ENCODE measurements around the gene MYH11.
"Not testable (repeated sequence)": the region's sequence is repeated elsewhere in the genome, so short reads cannot be mapped to it uniquely, and the experiment has no call there.

MYH11 gene

DNA sequence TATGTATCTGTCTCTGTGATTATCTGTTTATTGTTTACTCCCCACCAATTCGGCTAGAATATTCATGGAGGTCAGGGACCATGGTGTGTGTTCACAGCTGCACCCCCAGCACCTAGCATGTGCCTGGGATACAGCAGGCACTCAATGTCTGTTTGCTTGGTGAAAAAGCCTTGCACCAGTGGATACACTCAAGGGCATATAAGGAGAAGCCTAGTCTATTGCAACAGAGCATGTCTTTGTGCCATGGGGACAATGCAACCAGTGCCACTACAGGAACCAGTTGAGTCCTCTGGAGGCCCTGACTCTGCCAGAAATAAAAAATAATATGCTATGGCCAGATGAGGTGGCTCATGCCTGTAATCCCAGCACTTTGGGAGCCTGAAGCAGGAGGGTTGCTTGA, 113.2 kb downstream of the MYH11 start:
- no peak for DNase-seq (ENCODE audit: insufficient read length, low spot score)
- FAIRE-seq, result no peak
- no peak for TF ChIP-seq TAF1 (IDR thresholded peaks at IDR 0.05; ENCODE audit: low read depth, low read length)
- TF ChIP-seq SPI1 (IDR thresholded peaks at IDR 0.05; ENCODE audit: low read depth, low read length), result no peak
- no peak for TF ChIP-seq POLR2A (IDR thresholded peaks at IDR 0.05; ENCODE audit: low read depth, low read length)
- no peak for TF ChIP-seq POU2F2 (IDR thresholded peaks at IDR 0.05; ENCODE audit: low read depth, low read length)
- TF ChIP-seq POLR2AphosphoS5 (IDR thresholded peaks at IDR 0.05; ENCODE audit: low read depth, low read length), result no peak
- TF ChIP-seq PAX5 (IDR thresholded peaks at IDR 0.05; ENCODE audit: insufficient read depth, low read length, severe bottlenecking), result no peak

DNA sequence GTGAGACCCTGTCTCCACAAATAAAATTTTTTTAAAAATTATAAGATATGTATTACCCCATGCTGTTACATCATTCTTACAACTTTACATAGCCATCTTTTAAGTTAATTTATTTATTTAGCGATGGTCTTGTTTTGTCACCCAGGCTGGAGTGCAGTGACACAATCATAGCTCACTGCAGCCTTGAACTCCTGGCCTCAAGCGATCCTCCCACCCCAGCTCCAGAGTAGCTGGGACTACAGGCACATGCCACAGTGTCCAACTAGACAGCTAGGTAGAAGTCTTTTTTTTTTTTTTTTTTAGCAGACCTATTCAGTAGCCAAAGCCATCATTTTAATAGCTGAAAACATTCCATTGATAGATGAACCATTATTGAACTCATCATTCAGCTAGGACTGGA, 114.1 kb downstream of the MYH11 start:
- FAIRE-seq (no peak), DNase-seq (ENCODE audit: insufficient read length, low spot score) (no peak)
- TF ChIP-seq POU2F2 (IDR thresholded peaks at IDR 0.05; ENCODE audit: low read depth, low read length) (no peak), POLR2AphosphoS5 (IDR thresholded peaks at IDR 0.05; ENCODE audit: low read depth, low read length) (no peak), POLR2A (IDR thresholded peaks at IDR 0.05; ENCODE audit: low read depth, low read length) (no peak), TAF1 (IDR thresholded peaks at IDR 0.05; ENCODE audit: low read depth, low read length) (no peak), SPI1 (IDR thresholded peaks at IDR 0.05; ENCODE audit: low read depth, low read length) (no peak), PAX5 (IDR thresholded peaks at IDR 0.05; ENCODE audit: insufficient read depth, low read length, severe bottlenecking) (no peak)

DNA sequence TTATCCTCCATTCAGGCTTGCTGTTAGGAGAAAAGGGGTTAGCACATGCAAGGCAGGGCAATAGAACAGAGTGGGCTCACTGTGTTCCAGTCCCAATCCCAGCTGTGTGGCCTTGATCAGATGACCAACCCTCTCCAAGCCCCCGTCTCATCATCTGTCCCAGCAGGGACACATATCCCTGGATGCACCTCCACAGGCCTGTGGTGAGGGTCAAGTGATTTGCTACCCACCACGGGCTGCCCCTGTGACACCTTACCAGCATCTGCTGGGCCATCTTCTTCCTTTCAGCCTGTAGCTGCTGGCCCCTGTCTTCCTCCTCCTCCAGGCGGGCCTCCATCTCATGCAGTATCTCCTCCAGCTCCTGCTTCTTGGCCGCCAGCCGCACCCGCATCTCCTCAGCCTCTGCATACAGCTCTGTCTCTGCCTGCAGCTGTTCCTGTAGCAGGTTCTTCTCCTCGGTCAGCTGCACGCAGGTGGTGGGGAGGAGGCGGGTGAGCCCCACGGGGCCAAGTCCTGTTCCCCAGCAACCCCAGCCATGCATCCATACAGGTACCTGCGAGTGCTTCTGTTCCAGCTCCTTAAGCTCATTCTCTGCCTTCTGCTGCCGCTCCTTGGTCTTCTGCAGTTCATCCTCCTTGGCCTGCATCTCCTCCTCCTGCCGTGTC, 115.5 kb downstream of the MYH11 start:
- FAIRE-seq, result no peak
- no peak for DNase-seq (ENCODE audit: insufficient read length, low spot score)

DNA sequence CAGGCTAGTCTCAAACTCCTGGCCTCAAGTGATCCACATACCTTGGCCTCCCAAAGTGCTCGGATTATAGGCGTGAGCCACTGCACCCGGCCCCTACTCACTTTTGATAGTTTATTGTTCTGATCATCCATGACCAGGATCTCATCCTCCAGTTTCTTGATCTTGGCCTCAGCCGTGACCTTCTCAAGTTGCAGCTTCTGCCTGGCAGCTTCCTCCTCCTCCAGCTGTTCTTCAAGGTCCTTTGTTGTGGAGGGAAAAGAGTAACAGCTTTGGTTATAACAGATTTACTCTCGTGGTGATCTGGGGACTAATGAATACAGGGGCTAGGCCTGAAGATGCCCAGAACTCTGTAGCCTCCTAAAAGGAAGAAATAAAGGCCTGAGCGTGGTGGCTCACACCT, 116.9 kb downstream of the MYH11 start:
- TF ChIP-seq SPI1 (IDR thresholded peaks at IDR 0.05; ENCODE audit: low read depth, low read length) (no peak), TAF1 (IDR thresholded peaks at IDR 0.05; ENCODE audit: low read depth, low read length) (no peak), POU2F2 (IDR thresholded peaks at IDR 0.05; ENCODE audit: low read depth, low read length) (no peak), POLR2A (IDR thresholded peaks at IDR 0.05; ENCODE audit: low read depth, low read length) (no peak), POLR2AphosphoS5 (IDR thresholded peaks at IDR 0.05; ENCODE audit: low read depth, low read length) (no peak), PAX5 (IDR thresholded peaks at IDR 0.05; ENCODE audit: insufficient read depth, low read length, severe bottlenecking) (no peak)
- FAIRE-seq, result no peak
- DNase-seq (ENCODE audit: insufficient read length, low spot score), result no peak

More for the DNA sequence above, 115.5 kb downstream of the MYH11 start:
- TF ChIP-seq POLR2AphosphoS5 (IDR thresholded peaks at IDR 0.05; ENCODE audit: low read depth, low read length) (no peak), TAF1 (IDR thresholded peaks at IDR 0.05; ENCODE audit: low read depth, low read length) (no peak), SPI1 (IDR thresholded peaks at IDR 0.05; ENCODE audit: low read depth, low read length) (no peak), POLR2A (IDR thresholded peaks at IDR 0.05; ENCODE audit: low read depth, low read length) (no peak)

DNA sequence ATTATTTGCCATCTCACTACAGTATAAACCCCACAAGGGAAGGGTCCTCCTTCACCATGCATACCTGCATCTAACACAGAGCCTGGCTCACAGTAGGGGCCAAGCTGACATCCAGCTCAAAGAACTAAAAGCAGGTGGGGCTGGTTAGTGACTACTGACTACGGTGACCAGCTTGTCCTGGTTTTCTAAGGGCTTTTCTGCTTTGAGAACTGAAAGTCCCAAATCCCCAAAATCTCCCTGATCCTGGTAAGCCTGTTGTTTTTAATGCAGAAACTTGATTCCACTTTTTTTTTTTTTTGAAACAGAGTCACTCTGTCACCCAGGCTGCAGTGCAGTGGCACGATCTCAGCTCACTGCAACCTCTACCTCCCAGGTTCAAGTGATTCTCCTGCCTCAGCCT, 117.4 kb downstream of the MYH11 start:
- no peak for FAIRE-seq
- no peak for TF ChIP-seq SPI1 (IDR thresholded peaks at IDR 0.05; ENCODE audit: low read depth, low read length)
- no peak for TF ChIP-seq POU2F2 (IDR thresholded peaks at IDR 0.05; ENCODE audit: low read depth, low read length)
- no peak for TF ChIP-seq POLR2A (IDR thresholded peaks at IDR 0.05; ENCODE audit: low read depth, low read length)
- TF ChIP-seq TAF1 (IDR thresholded peaks at IDR 0.05; ENCODE audit: low read depth, low read length), result no peak
- no peak for TF ChIP-seq PAX5 (IDR thresholded peaks at IDR 0.05; ENCODE audit: insufficient read depth, low read length, severe bottlenecking)
- no peak for TF ChIP-seq POLR2AphosphoS5 (IDR thresholded peaks at IDR 0.05; ENCODE audit: low read depth, low read length)
- no peak for DNase-seq (ENCODE audit: insufficient read length, low spot score)

DNA sequence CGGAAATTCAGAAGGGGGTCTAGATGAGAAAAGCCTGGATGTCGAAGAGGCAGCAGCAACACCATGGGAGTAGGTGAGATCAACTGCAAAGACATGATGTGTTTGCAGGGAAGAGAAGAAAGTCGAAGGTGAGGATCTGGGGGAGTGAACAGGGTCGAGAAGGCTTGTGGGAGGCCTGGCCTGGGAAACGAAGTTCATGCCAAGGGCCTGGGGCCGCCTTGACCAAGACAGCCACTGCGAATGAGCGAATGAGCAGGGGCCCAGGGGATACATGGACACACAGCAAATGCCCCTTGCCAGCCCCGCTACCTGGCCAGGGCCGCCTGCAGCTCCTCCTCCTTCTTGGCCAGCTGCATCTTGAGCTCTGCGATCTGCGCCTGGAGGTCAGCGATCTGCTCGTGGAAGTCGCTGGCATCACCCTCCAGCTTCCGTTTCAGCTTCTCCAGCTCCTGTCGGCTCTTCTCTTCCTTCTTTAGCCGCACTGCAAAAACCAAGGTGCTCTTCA, 119.6 kb downstream of the MYH11 start:
- DNase-seq (ENCODE audit: insufficient read length, low spot score) (no peak), FAIRE-seq (no peak)
- TF ChIP-seq POLR2AphosphoS5 (IDR thresholded peaks at IDR 0.05; ENCODE audit: low read depth, low read length) (no peak), TAF1 (IDR thresholded peaks at IDR 0.05; ENCODE audit: low read depth, low read length) (no peak), PAX5 (IDR thresholded peaks at IDR 0.05; ENCODE audit: insufficient read depth, low read length, severe bottlenecking) (no peak), POU2F2 (IDR thresholded peaks at IDR 0.05; ENCODE audit: low read depth, low read length) (no peak), SPI1 (IDR thresholded peaks at IDR 0.05; ENCODE audit: low read depth, low read length) (no peak), POLR2A (IDR thresholded peaks at IDR 0.05; ENCODE audit: low read depth, low read length) (no peak)

DNA sequence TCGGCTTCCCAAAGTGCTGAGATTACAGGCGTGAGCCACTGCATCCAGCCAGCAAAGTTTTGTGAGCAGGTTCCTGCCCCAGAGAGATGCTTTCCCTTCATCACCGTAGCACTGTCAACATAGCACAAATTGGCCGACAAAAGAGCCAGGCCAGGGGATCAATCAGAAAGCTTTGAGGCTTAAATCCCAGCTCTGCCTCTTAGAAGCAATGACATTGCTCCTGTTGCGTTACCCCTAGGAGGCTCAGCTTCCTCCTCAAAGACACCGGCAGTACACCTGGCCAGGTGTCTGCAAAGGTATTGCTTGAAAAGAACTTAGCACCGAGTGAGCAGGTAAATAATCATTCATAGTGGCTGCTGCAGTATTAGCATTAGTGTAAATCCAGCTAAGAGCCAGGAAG, 120.3 kb downstream of the MYH11 start:
- no peak for FAIRE-seq
- no peak for DNase-seq (ENCODE audit: insufficient read length, low spot score)
- TF ChIP-seq POLR2A (IDR thresholded peaks at IDR 0.05; ENCODE audit: low read depth, low read length) (no peak), POU2F2 (IDR thresholded peaks at IDR 0.05; ENCODE audit: low read depth, low read length) (no peak)

DNA sequence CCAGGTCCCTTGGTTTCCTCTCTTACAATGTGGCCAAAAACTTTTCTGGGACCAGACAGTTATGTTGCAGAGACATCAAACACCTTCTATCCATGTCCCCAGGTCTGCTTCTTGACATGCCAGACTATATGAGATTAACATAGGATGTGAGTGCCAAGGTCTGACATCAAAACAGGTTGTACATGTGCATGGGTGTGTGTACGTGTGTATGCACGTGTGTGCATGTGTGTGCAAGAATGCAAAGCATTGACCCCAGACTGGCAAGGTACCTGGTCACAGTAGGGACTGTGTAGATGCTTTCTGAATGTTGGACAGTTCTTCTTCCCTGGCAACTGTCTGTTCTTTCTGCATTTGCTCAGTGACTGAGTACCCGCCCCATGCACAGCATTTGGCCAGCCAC, 121.2 kb downstream of the MYH11 start:
- FAIRE-seq, result no peak
- no peak for DNase-seq (ENCODE audit: insufficient read length, low spot score)
- TF ChIP-seq SPI1 (IDR thresholded peaks at IDR 0.05; ENCODE audit: low read depth, low read length) (no peak), POLR2A (IDR thresholded peaks at IDR 0.05; ENCODE audit: low read depth, low read length) (no peak), POLR2AphosphoS5 (IDR thresholded peaks at IDR 0.05; ENCODE audit: low read depth, low read length) (no peak), TAF1 (IDR thresholded peaks at IDR 0.05; ENCODE audit: low read depth, low read length) (no peak), PAX5 (IDR thresholded peaks at IDR 0.05; ENCODE audit: insufficient read depth, low read length, severe bottlenecking) (no peak), POU2F2 (IDR thresholded peaks at IDR 0.05; ENCODE audit: low read depth, low read length) (no peak)

DNA sequence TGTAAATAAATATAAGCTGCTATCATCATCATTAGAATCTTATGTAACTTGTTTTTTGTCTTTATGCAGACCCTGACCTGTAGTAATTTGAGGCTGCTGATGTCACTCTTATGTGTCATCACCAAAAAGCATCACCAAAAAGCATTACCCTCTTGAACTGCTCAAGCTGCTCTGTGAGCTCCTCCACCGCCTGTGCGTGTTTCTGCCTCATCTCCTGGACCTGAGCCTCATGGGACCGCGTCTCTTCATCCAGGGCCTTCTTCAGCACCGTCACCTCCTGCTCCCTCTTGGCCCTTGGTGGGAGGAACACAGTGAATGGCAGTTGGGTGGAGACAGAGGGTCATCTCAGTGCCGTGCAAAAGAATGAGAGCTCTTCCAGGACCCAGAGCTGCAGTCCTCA, 124.4 kb downstream of the MYH11 start:
- TF ChIP-seq PAX5 (IDR thresholded peaks at IDR 0.05; ENCODE audit: insufficient read depth, low read length, severe bottlenecking) (no peak), POU2F2 (IDR thresholded peaks at IDR 0.05; ENCODE audit: low read depth, low read length) (no peak), POLR2A (IDR thresholded peaks at IDR 0.05; ENCODE audit: low read depth, low read length) (no peak), TAF1 (IDR thresholded peaks at IDR 0.05; ENCODE audit: low read depth, low read length) (no peak), POLR2AphosphoS5 (IDR thresholded peaks at IDR 0.05; ENCODE audit: low read depth, low read length) (no peak), SPI1 (IDR thresholded peaks at IDR 0.05; ENCODE audit: low read depth, low read length) (no peak)
- DNase-seq (ENCODE audit: insufficient read length, low spot score) (no peak), FAIRE-seq (no peak)

DNA sequence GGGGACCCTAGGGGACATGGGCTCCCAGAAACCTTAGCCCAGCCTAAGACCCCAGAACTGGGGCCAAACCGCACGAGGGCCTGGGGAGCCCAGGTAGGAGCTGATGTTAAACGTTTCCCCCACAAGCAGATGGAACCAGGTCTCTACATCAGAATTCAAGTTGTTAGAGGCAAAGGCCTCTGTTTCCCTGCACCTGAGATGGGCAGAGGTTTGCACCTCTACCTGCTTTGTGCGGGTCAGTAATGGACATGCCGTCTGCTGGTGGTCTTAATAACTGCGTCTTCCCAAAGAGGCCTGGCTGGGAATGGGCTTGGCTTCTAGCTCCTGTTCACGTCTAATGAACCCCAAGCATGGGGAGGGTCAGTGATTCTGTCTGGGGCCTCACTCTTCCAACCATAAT, 127.7 kb downstream of the MYH11 start:
- no peak for FAIRE-seq
- TF ChIP-seq POLR2AphosphoS5 (IDR thresholded peaks at IDR 0.05; ENCODE audit: low read depth, low read length), result no peak
- TF ChIP-seq TAF1 (IDR thresholded peaks at IDR 0.05; ENCODE audit: low read depth, low read length), result no peak
- no peak for TF ChIP-seq POLR2A (IDR thresholded peaks at IDR 0.05; ENCODE audit: low read depth, low read length)
- TF ChIP-seq POU2F2 (IDR thresholded peaks at IDR 0.05; ENCODE audit: low read depth, low read length), result no peak
- no peak for TF ChIP-seq PAX5 (IDR thresholded peaks at IDR 0.05; ENCODE audit: insufficient read depth, low read length, severe bottlenecking)
- TF ChIP-seq SPI1 (IDR thresholded peaks at IDR 0.05; ENCODE audit: low read depth, low read length), result no peak

DNA sequence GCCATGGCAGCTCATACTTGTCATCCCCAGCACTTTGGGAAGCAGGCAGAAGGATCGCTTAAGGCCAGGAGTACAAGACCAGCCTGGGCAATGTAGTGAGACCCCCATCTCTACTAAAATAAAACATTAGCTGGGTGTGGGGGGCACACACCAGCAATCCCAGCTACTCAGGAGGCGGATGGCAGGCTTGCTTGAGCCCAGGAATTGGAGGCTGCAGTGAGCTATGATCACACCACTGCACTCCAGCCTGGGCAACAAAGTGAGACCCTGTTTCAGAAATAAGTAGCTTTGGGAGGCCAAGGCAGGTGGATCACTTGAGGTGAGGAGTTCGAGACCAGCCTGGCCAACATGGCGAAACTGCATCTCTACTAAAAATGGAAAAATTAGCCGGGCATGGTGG, 129.1 kb downstream of the MYH11 start:
- not testable (repeated sequence) for DNase-seq (ENCODE audit: insufficient read length, low spot score)

More for the DNA sequence above, 127.7 kb downstream of the MYH11 start:
- no peak for DNase-seq (ENCODE audit: insufficient read length, low spot score)

More for the DNA sequence above, 129.1 kb downstream of the MYH11 start:
- FAIRE-seq, result not testable (repeated sequence)

Measured in GM12891 (cell line).